Testis (tissue), 2 donors: ENCODE data around the gene HMGXB3.

Source experiments
- POLR2A ChIP-seq: fragments of 450-650 bp; IDR thresholded peaks from one replicate; pipeline ENCODE4 v1.6.1; 2017; ENCODE audit warnings: antibody characterized with exemption, mild to moderate bottlenecking, moderate library complexity
- TF ChIP-seq, protein P1 (sequence below), 3 experiments: fragments of 450-650 bp in 2 of 3; fragments of 200-600 bp in 1 of 3; sonication (generic) in 1 of 3; IDR thresholded peaks; one replicate each; pipeline ENCODE4 v1.5.1; 2016 to 2019; ENCODE audit warnings: antibody characterized with exemption in 3 of 3, mild to moderate bottlenecking in 2 of 3, moderate library complexity in 1 of 3

DNA sequence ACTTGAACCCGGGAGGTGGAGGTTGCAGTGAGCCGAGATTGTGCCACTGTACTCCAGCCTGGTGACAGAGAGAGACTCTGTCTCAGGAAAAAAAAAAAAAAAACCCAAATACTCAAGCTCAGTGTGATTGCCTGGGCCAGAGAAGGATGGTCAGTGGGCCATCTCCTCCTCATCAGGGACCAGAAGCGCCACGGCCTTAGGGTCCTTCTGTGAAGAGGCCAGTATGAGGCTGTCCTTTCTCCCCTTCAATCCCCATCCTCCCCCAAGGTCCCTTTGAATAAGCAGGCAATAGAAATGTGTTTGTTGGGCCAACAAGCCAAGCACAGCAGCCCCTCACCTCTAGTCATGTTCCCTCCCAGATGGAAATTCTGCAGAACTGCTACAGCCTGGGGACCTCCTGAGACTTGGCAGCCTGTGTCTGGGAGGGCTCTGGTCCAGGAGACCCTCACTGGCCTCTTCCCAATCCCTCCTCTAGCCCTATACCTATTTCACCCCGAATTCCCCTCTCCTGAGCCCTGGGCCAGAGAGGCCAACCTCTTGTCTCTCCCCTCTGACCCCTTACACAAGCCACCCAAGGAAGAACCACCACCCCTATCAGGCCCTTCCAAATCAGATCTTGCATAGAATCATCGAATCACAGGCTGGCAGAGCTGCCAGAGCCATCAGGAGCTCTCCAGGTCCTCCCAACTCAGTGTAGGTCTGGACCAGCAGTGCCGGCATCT is 84.8 kb downstream of the HMGXB3 start:
- no peak for TF ChIP-seq POLR2A
- TF ChIP-seq, protein P1, sequence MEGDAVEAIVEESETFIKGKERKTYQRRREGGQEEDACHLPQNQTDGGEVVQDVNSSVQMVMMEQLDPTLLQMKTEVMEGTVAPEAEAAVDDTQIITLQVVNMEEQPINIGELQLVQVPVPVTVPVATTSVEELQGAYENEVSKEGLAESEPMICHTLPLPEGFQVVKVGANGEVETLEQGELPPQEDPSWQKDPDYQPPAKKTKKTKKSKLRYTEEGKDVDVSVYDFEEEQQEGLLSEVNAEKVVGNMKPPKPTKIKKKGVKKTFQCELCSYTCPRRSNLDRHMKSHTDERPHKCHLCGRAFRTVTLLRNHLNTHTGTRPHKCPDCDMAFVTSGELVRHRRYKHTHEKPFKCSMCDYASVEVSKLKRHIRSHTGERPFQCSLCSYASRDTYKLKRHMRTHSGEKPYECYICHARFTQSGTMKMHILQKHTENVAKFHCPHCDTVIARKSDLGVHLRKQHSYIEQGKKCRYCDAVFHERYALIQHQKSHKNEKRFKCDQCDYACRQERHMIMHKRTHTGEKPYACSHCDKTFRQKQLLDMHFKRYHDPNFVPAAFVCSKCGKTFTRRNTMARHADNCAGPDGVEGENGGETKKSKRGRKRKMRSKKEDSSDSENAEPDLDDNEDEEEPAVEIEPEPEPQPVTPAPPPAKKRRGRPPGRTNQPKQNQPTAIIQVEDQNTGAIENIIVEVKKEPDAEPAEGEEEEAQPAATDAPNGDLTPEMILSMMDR (IDR thresholded peaks at IDR 0.05): no peak
